GM12878 (cell line): ENCODE data around the gene RASSF8. TPM values are rescaled to one million over a fixed set of nuclear protein-coding genes. Genes with fewer than 3 reads are reported as not detected.

Source experiments
- ATAC-seq: fragments of 200-7000 bp; cut with Tn5 transposase; 3 replicates; pipeline ENCODE4 v1.9.1; 2020; ENCODE audit warnings: mild to moderate bottlenecking, moderate library complexity
- BruUV-seq: library from RNA; stranded (reverse); fragments of 400-500 nt; replicated peaks from 2 replicates; lab custom pipeline; 2021; lab: Mats Ljungman, UMichigan
- CTCF ChIA-PET: fragments of 300-600 bp; sonication (Branson Sonifier 250); formaldehyde crosslinking; extraction: SDS; loops from one replicate; lab custom pipeline; 2021; ENCODE audit warnings: inconsistent platforms; lab: Yijun Ruan, JAX
- POLR2A ChIA-PET: fragments of 350-600 bp; formaldehyde crosslinking; extraction: SDS; loops from one replicate; lab custom pipeline; 2021; ENCODE audit warnings: inconsistent platforms; lab: Charles Lee
- RAD21 ChIA-PET: fragments of 300-600 bp; sonication (Branson Sonifier 250); formaldehyde crosslinking; loops from one replicate; lab custom pipeline; 2023; ENCODE audit warnings: antibody characterized with exemption; ENCODE audit not compliant: unreplicated experiment; lab: Charles Lee
- SMC1A ChIA-PET: fragments of 300-600 bp; sonication (Branson Sonifier 250); formaldehyde crosslinking; loops from one replicate; lab custom pipeline; 2023; ENCODE audit not compliant: unreplicated experiment, uncharacterized antibody; lab: Charles Lee
- DNase-seq: peaks from one replicate; pipeline ENCODE4 v3.0.0-alpha.2; 2011; ENCODE audit warnings: low read depth, low spot score
- FAIRE-seq: peaks from 3 replicates; lab custom pipeline; 2011; peaks lifted over from hg19 to GRCh38; lab: Jason Lieb, UNC
- H2AFZ ChIP-seq: 2 replicates; pipeline ENCODE4 v1.6.0; 2011; ENCODE audit warnings: low read depth, low read length, control low read depth; ENCODE audit not compliant: control insufficient read depth
- H3K27ac ChIP-seq: 2 replicates; pipeline ENCODE4 v1.5.1; 2011; ENCODE audit warnings: control low read depth; ENCODE audit not compliant: control insufficient read depth, insufficient read depth
- H3K27me3 ChIP-seq, 2 experiments: replicated peaks in 1 of 2; 2 replicates each; pipeline versions ENCODE4 v1.6.0 to v1.6.1; 2011; ENCODE audit warnings: low read length in 1 of 2; ENCODE audit not compliant: control insufficient read depth in 2 of 2, insufficient read depth in 2 of 2
- H3K36me3 ChIP-seq, 2 experiments: 2 replicates each; pipeline ENCODE4 v1.5.1; 2011; ENCODE audit warnings: low read length in 1 of 2; ENCODE audit not compliant: control insufficient read depth in 2 of 2, insufficient read depth in 2 of 2
- H3K4me1 ChIP-seq: 2 replicates; pipeline ENCODE4 v1.6.1; 2011; ENCODE audit warnings: mild to moderate bottlenecking, low read length, moderate library complexity, mixed read lengths; ENCODE audit not compliant: control insufficient read depth, insufficient read depth
- H3K4me2 ChIP-seq: 2 replicates; pipeline ENCODE4 v1.6.0; 2011; ENCODE audit warnings: control low read depth; ENCODE audit not compliant: control insufficient read depth, insufficient read depth
- H3K4me3 ChIP-seq: fragments of 200-600 bp; sonication (generic); 2 replicates; pipeline ENCODE4 v1.5.1; 2016
- H3K79me2 ChIP-seq: 2 replicates; pipeline ENCODE4 v1.6.0; 2011; ENCODE audit warnings: low read length; ENCODE audit not compliant: control insufficient read depth, insufficient read depth
- H3K9ac ChIP-seq: 2 replicates; pipeline ENCODE4 v1.8.0; 2011; ENCODE audit warnings: low read length, control low read depth, mixed read lengths; ENCODE audit not compliant: control insufficient read depth, insufficient read depth
- H3K9me3 ChIP-seq: replicated peaks from 3 replicates; pipeline ENCODE4 v1.5.1; 2011; ENCODE audit warnings: mild to moderate bottlenecking, low read length; ENCODE audit not compliant: control insufficient read depth, insufficient read depth
- H4K20me1 ChIP-seq: 2 replicates; pipeline ENCODE4 v1.6.0; 2011; ENCODE audit not compliant: control insufficient read depth, insufficient read depth
- BRCA1 ChIP-seq: IDR thresholded peaks from 2 replicates; pipeline ENCODE4 v1.6.1; 2011; ENCODE audit warnings: low read depth, low read length, improper control_type of control experiment
- CBFB ChIP-seq: IDR thresholded peaks from 2 replicates; pipeline ENCODE4 v1.6.1; 2016; ENCODE audit warnings: antibody characterized with exemption, low read depth
- EP300 ChIP-seq, 2 experiments: fragments of 150-350 bp in 1 of 2; IDR thresholded peaks; 2 replicates each; pipeline ENCODE4 v1.6.1; 2011 to 2012; ENCODE audit warnings: low read depth in 2 of 2, low read length in 2 of 2, borderline replicate concordance in 1 of 2, improper control_type of control experiment in 1 of 2, inconsistent platforms in 1 of 2; ENCODE audit not compliant: control insufficient read depth in 1 of 2
- ESRRA ChIP-seq: IDR thresholded peaks from 2 replicates; pipeline ENCODE4 v1.6.1; 2012; ENCODE audit warnings: mild to moderate bottlenecking, low read length, improper control_type of control experiment
- FOXK2 ChIP-seq: fragments of 450-650 bp; IDR thresholded peaks from 2 replicates; pipeline ENCODE4 v1.6.1; 2017; ENCODE audit warnings: mild to moderate bottlenecking, moderate library complexity
- JUNB ChIP-seq: IDR thresholded peaks from 2 replicates; pipeline ENCODE4 v1.6.1; 2016; ENCODE audit warnings: antibody characterized with exemption, mild to moderate bottlenecking
- MEF2B ChIP-seq: fragments of 450-650 bp; IDR thresholded peaks from 2 replicates; pipeline ENCODE4 v1.6.1; 2018; ENCODE audit warnings: mild to moderate bottlenecking, moderate library complexity; ENCODE audit not compliant: partially characterized antibody, poor library complexity, severe bottlenecking
- NBN ChIP-seq: fragments of 450-650 bp; IDR thresholded peaks from 2 replicates; pipeline ENCODE4 v1.6.1; 2016
- RELA ChIP-seq: fragments of 450-650 bp; IDR thresholded peaks from 2 replicates; pipeline ENCODE4 v1.8.0; 2014; ENCODE audit warnings: borderline replicate concordance; ENCODE audit not compliant: partially characterized antibody
- SMAD1 ChIP-seq: fragments of 450-650 bp; IDR thresholded peaks from 2 replicates; pipeline ENCODE4 v1.6.1; 2018; ENCODE audit warnings: mild to moderate bottlenecking, low read depth; ENCODE audit not compliant: partially characterized antibody
- SMC3 ChIP-seq: IDR thresholded peaks from 2 replicates; pipeline ENCODE4 v1.6.1; 2011; ENCODE audit warnings: low read length, improper control_type of control experiment, borderline replicate concordance
- SPI1 ChIP-seq: IDR thresholded peaks from 2 replicates; pipeline ENCODE4 v1.6.1; 2011; ENCODE audit warnings: low read depth, mild to moderate bottlenecking, low read length, moderate library complexity, borderline replicate concordance; ENCODE audit not compliant: insufficient read depth
- TARDBP ChIP-seq: IDR thresholded peaks from 2 replicates; pipeline ENCODE4 v1.6.1; 2016; ENCODE audit warnings: borderline replicate concordance
- ZNF217 ChIP-seq: fragments of 450-650 bp; IDR thresholded peaks from 2 replicates; pipeline ENCODE4 v1.6.1; 2017; ENCODE audit warnings: antibody characterized with exemption, mild to moderate bottlenecking
- ZNF24 ChIP-seq: fragments of 450-650 bp; IDR thresholded peaks from 2 replicates; pipeline ENCODE4 v1.6.1; 2017; ENCODE audit warnings: antibody characterized with exemption, mild to moderate bottlenecking
- WGBS: methylation state at CpG from one replicate; pipeline ENCODE4 v1.1.6; 2016; ENCODE audit warnings: low lambda C conversion rate; ENCODE audit not compliant: insufficient replicate concordance, insufficient coverage; ENCODE audit errors: missing lambda C conversion rate; 5-methylcytosine and 5-hydroxymethylcytosine counted together
- in situ Hi-C: fragments of 300-500 bp; cut with MboI; formaldehyde crosslinking; loops from 9 replicates; pipeline ENCODE4 v1.14.3; 2018; ENCODE audit warnings: mixed read lengths
- intact Hi-C: fragments of 100-400 bp; cut with micrococcal nuclease; formaldehyde crosslinking; loops from one replicate; pipeline ENCODE4 v1.14.2; 2022; ENCODE audit not compliant: unreplicated experiment
- polyA plus RNA-seq, 11 experiments: library from polyadenylated mRNA; depleted of rRNA in 4 of 11; unstranded in 6 of 11; stranded (reverse) in 5 of 11; fragments of >200 nt; fragmentation: Nextera tagmentation in 4 of 11; fragmentation: Illumina TruSeq in 1 of 11; extraction: Ambion mirVana in 4 of 11; extraction: Trizol in 1 of 11; gene quantifications; 1 replicate in 1 of 11; 2 replicates in 10 of 11; pipeline versions ENCODE4 v1.2.1 to v1.2.3, GENCODE V29; 2011 to 2016; ENCODE audit warnings: inconsistent platforms in 2 of 11, missing spikeins in 2 of 11, low read depth in 1 of 11
- total RNA-seq, 4 experiments: library from RNA; depleted of rRNA in 3 of 4; stranded (reverse); fragments of >200 nt in 3 of 4; fragmentation: Illumina TruSeq in 1 of 4; extraction: Trizol in 1 of 4; gene quantifications; 2 replicates each; pipeline versions ENCODE4 v1.2.1 to v1.2.3, GENCODE V29; 2013 to 2021
- TF ChIP-seq, protein P1 (sequence below): IDR thresholded peaks from 2 replicates; pipeline ENCODE4 v1.6.1; 2012; ENCODE audit warnings: improper control_type of control experiment, low read depth, low read length; ENCODE audit not compliant: insufficient replicate concordance

Gene RASSF8
- total and polyA plus RNA-seq, 10 of the 15 experiments (the other 5 are each of a cell fraction or from before 2014, with no cell fraction given), result 0.06 to 0.18 (median 0.08) TPM; not detected in 6

DNA sequence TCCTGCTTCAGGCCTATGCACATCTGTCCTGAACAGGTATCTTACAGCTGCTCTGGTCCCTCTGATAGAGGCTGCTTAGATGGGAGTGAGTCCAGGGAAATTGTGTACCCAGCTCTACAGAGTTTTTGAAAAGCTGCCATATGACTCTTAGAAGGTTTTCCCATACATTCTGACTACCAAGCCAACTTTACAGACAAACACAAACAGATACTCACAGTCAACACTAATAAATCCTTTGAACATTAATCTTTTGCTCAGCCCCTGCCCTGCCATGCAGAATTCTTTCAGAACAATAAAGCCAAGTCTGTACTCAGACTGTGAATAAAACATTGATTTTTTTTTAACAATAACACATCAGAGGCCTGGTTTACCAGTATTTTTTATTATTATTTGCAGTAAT is 21.4 kb upstream of the RASSF8 start (continued):
- TF ChIP-seq EP300 (IDR thresholded peaks at IDR 0.05; ENCODE audit: borderline replicate concordance in 1 of 2, control insufficient read depth in 1 of 2, low read depth in 2 of 2, low read length in 2 of 2) (no peak), CBFB (no peak), NBN (no peak)

- Histone ChIP-seq H3K27ac (no peak overlapping the region), H3K36me3 (no peaks in the 10 kb centered on the region), H3K9me3 (no peaks in the 10 kb centered on the region), H2AFZ (no peak overlapping the region), H3K4me3 (no peak overlapping the region), H3K4me1 (no peaks in the 10 kb centered on the region), H3K9ac (no peak overlapping the region), H4K20me1 (no peaks in the 10 kb centered on the region), H3K79me2 (no peaks in the 10 kb centered on the region), H3K4me2 (no peak overlapping the region), H3K27me3 (no peaks in the 10 kb centered on the region; a peak in 1 of 4 replicates)
- ATAC-seq, result no peak
- BruUV-seq, result no TSS peak
- POLR2A ChIA-PET, result no interaction called here
- no peak for FAIRE-seq
- TF ChIP-seq, protein P1, sequence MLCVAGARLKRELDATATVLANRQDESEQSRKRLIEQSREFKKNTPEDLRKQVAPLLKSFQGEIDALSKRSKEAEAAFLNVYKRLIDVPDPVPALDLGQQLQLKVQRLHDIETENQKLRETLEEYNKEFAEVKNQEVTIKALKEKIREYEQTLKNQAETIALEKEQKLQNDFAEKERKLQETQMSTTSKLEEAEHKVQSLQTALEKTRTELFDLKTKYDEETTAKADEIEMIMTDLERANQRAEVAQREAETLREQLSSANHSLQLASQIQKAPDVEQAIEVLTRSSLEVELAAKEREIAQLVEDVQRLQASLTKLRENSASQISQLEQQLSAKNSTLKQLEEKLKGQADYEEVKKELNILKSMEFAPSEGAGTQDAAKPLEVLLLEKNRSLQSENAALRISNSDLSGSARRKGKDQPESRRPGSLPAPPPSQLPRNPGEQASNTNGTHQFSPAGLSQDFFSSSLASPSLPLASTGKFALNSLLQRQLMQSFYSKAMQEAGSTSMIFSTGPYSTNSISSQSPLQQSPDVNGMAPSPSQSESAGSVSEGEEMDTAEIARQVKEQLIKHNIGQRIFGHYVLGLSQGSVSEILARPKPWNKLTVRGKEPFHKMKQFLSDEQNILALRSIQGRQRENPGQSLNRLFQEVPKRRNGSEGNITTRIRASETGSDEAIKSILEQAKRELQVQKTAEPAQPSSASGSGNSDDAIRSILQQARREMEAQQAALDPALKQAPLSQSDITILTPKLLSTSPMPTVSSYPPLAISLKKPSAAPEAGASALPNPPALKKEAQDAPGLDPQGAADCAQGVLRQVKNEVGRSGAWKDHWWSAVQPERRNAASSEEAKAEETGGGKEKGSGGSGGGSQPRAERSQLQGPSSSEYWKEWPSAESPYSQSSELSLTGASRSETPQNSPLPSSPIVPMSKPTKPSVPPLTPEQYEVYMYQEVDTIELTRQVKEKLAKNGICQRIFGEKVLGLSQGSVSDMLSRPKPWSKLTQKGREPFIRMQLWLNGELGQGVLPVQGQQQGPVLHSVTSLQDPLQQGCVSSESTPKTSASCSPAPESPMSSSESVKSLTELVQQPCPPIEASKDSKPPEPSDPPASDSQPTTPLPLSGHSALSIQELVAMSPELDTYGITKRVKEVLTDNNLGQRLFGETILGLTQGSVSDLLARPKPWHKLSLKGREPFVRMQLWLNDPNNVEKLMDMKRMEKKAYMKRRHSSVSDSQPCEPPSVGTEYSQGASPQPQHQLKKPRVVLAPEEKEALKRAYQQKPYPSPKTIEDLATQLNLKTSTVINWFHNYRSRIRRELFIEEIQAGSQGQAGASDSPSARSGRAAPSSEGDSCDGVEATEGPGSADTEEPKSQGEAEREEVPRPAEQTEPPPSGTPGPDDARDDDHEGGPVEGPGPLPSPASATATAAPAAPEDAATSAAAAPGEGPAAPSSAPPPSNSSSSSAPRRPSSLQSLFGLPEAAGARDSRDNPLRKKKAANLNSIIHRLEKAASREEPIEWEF, result no peak
- TF ChIP-seq ZNF24 (no peak), TARDBP (no peak), SPI1 (no peak), MEF2B (no peak), FOXK2 (no peak), ESRRA (no peak), BRCA1 (no peak), SMC3 (no peak), SMAD1 (no peak), RELA (no peak), JUNB (no peak), ZNF217 (no peak)
- SMC1A ChIA-PET, result no interaction called here
- in situ Hi-C loops, result no loop called here
- RAD21 ChIA-PET, result no interaction called here
- CTCF ChIA-PET, result no interaction called here
- 0% methylated on average over 1 of the region's 1 CpG for WGBS
- intact Hi-C loops, result no loop called here
- no peak for DNase-seq
Observed at GRCh38 chr12:25938581-25938980, 19.9 kb upstream of the RASSF8 start.
